GM23338 (cell line): ENCODE measurements around the gene METTL24. TPM values are rescaled to one million over a fixed set of nuclear protein-coding genes. Genes with fewer than 3 reads are reported as not detected.

Experiments
- ATAC-seq: fragments of 200-7000 bp; cut with Tn5 transposase; 3 replicates; pipeline ENCODE4 v1.9.1; 2020
- DNase-seq: peaks from one replicate; pipeline ENCODE4 v3.0.0-alpha.2; 2015; ENCODE audit warnings: low spot score
- H2AFZ ChIP-seq: fragments of 200-600 bp; sonication (generic); 2 replicates; pipeline ENCODE4 v1.8.0; 2016; ENCODE audit warnings: antibody characterized with exemption, mild to moderate bottlenecking, moderate library complexity
- H3F3A ChIP-seq: fragments of 200-600 bp; sonication (generic); replicated peaks from 2 replicates; pipeline ENCODE4 v1.8.0; 2017; ENCODE audit warnings: antibody characterized with exemption, mixed run types, low read depth
- H3K27ac ChIP-seq: fragments of 200-600 bp; sonication (generic); 2 replicates; pipeline ENCODE4 v1.6.1; 2016; ENCODE audit warnings: low read depth
- H3K27me3 ChIP-seq: fragments of 200-600 bp; sonication (generic); 2 replicates; pipeline ENCODE4 v1.8.0; 2016; ENCODE audit warnings: mild to moderate bottlenecking, mixed run types, moderate library complexity; ENCODE audit not compliant: insufficient read depth
- H3K36me3 ChIP-seq: fragments of 200-600 bp; sonication (generic); 2 replicates; pipeline ENCODE4 v1.8.0; 2016; ENCODE audit warnings: mild to moderate bottlenecking; ENCODE audit not compliant: insufficient read depth
- H3K4me1 ChIP-seq: fragments of 200-600 bp; sonication (generic); 2 replicates; pipeline ENCODE4 v1.8.0; 2016; ENCODE audit warnings: mild to moderate bottlenecking, moderate library complexity; ENCODE audit not compliant: insufficient read depth
- H3K4me2 ChIP-seq: fragments of 200-600 bp; sonication (generic); 2 replicates; pipeline ENCODE4 v1.7.1; 2017; ENCODE audit warnings: mixed run types
- H3K4me3 ChIP-seq: fragments of 200-600 bp; sonication (generic); 2 replicates; pipeline ENCODE4 v1.6.1; 2016; ENCODE audit warnings: mixed run types
- H3K79me2 ChIP-seq: fragments of 200-600 bp; sonication (generic); replicated peaks from 2 replicates; pipeline ENCODE4 v1.8.0; 2017; ENCODE audit warnings: mild to moderate bottlenecking; ENCODE audit not compliant: insufficient read depth
- H3K9me2 ChIP-seq: fragments of 200-600 bp; sonication (generic); 2 replicates; pipeline ENCODE4 v1.8.0; 2017; ENCODE audit not compliant: insufficient read depth
- H4K20me1 ChIP-seq: fragments of 200-600 bp; sonication (generic); replicated peaks from 2 replicates; pipeline ENCODE4 v1.8.0; 2017; ENCODE audit warnings: mild to moderate bottlenecking; ENCODE audit not compliant: insufficient read depth
- H3K27ac Mint-ChIP-seq: 2 replicates; pipeline ENCODE4 v1.8.0; 2020; ENCODE audit warnings: inconsistent platforms, mild to moderate bottlenecking, moderate library complexity, mixed read lengths
- H3K27me3 Mint-ChIP-seq: 3 replicates; pipeline ENCODE4 v1.8.0; 2022; ENCODE audit warnings: low read depth, mild to moderate bottlenecking, moderate library complexity, mixed read lengths, inconsistent platforms; ENCODE audit not compliant: insufficient read depth, poor library complexity
- H3K36me3 Mint-ChIP-seq: 3 replicates; pipeline ENCODE4 v1.8.0; 2021; ENCODE audit warnings: low read depth, mild to moderate bottlenecking, inconsistent platforms, moderate library complexity, mixed read lengths
- H3K4me1 Mint-ChIP-seq: 3 replicates; pipeline ENCODE4 v1.8.0; 2020; ENCODE audit warnings: mild to moderate bottlenecking, inconsistent platforms, mixed read lengths
- H3K4me3 Mint-ChIP-seq: 3 replicates; pipeline ENCODE4 v1.8.0; 2021; ENCODE audit warnings: moderate library complexity, mild to moderate bottlenecking, inconsistent platforms, mixed read lengths
- H3K9me3 Mint-ChIP-seq: 3 replicates; pipeline ENCODE4 v1.8.0; 2020; ENCODE audit warnings: moderate library complexity, mild to moderate bottlenecking, inconsistent platforms, mixed read lengths
- CTCF ChIP-seq, 2 experiments: fragments of 200-600 bp in 1 of 2; sonication (generic) in 1 of 2; conservative IDR thresholded peaks; 2 replicates each; pipeline versions ENCODE4 v1.5.1 to v1.6.1; 2016 to 2017; ENCODE audit warnings: antibody characterized with exemption in 2 of 2, low read depth in 2 of 2, mild to moderate bottlenecking in 2 of 2, moderate library complexity in 1 of 2
- ETS1 ChIP-seq: IDR thresholded peaks from 2 replicates; pipeline ENCODE4 v1.6.1; 2016; ENCODE audit warnings: antibody characterized with exemption
- EZH2 ChIP-seq: fragments of 200-600 bp; sonication (generic); IDR thresholded peaks from one replicate; pipeline ENCODE4 v1.8.0; 2017; ENCODE audit warnings: antibody characterized with exemption, mild to moderate bottlenecking, low read depth; ENCODE audit not compliant: unreplicated experiment
- EZH2phosphoT487 ChIP-seq: fragments of 200-600 bp; sonication (generic); IDR thresholded peaks from one replicate; pipeline ENCODE4 v1.8.1; 2018; ENCODE audit warnings: antibody characterized with exemption; ENCODE audit not compliant: unreplicated experiment
- JUNB ChIP-seq: IDR thresholded peaks from one replicate; pipeline ENCODE4 v1.6.1; 2016; ENCODE audit warnings: antibody characterized with exemption; ENCODE audit not compliant: unreplicated experiment
- NANOG ChIP-seq: IDR thresholded peaks from 2 replicates; pipeline ENCODE4 v1.6.1; 2016; ENCODE audit warnings: antibody characterized with exemption, borderline replicate concordance
- REST ChIP-seq: IDR thresholded peaks from one replicate; pipeline ENCODE4 v1.6.1; 2018; ENCODE audit warnings: antibody characterized with exemption; ENCODE audit not compliant: unreplicated experiment
- STAT1 ChIP-seq: IDR thresholded peaks from one replicate; pipeline ENCODE4 v1.6.1; 2016; ENCODE audit warnings: antibody characterized with exemption; ENCODE audit not compliant: unreplicated experiment
- ZNF114 ChIP-seq: fragments of 250-450 bp; sonication (Bioruptor Pico); IDR thresholded peaks from 2 replicates; pipeline ENCODE4 v1.5.0; 2020; ENCODE audit warnings: mild to moderate bottlenecking, moderate library complexity
- ZNF331 ChIP-seq: fragments of 250-450 bp; sonication (Bioruptor Pico); IDR thresholded peaks from 2 replicates; pipeline ENCODE4 v1.5.0; 2020; ENCODE audit warnings: low read depth, mild to moderate bottlenecking, moderate library complexity
- ZNF462 ChIP-seq: fragments of 250-450 bp; sonication (Bioruptor Pico); IDR thresholded peaks from 2 replicates; pipeline ENCODE4 v1.5.0; 2020; ENCODE audit warnings: mild to moderate bottlenecking, moderate library complexity
- polyA plus RNA-seq: library from polyadenylated mRNA; unstranded; fragments of >200 nt; fragmentation: Nextera tagmentation; extraction: Ambion mirVana; gene quantifications from 2 replicates; pipeline ENCODE4 v1.2.1, GENCODE V29; 2016
- total RNA-seq: library from RNA; depleted of rRNA; stranded (reverse); fragments of >200 nt; shearing (Covaris generic); gene quantifications from 2 replicates; pipeline ENCODE4 v1.2.3, GENCODE V29; 2014

The METTL24 gene
- total and polyA plus RNA-seq, 2 experiments from 2014 or later = 0.35 TPM; not detected in 1

- TF ChIP-seq CTCF (conservative IDR thresholded peaks at IDR 0.05; ENCODE audit: low read depth in 2 of 2) (no peak), EZH2phosphoT487 (no peak), ZNF462 (no peak), ZNF114 (no peak), NANOG (no peak), EZH2 (no peak), REST (no peak), JUNB (no peak), STAT1 (no peak), ETS1 (no peak), ZNF331 (CRISPR knock-in tag) (no peak)
- Mint-ChIP-seq H3K4me3 (no peak overlapping the region), H3K4me1 (peaks cover 27% of the 10 kb centered on the region), H3K27me3 (peaks cover 4% of the 10 kb centered on the region), H3K36me3 (no peaks in the 10 kb centered on the region), H3K9me3 (no peaks in the 10 kb centered on the region), H3K27ac (no peak overlapping the region)
- H3K4me3 ChIP-seq = no peak overlapping the region
- H3K4me2 ChIP-seq = no peak overlapping the region
- H3K9me2 ChIP-seq = no peaks in the 10 kb centered on the region
- peaks cover 21% of the 10 kb centered on the region for H3K4me1 ChIP-seq
- no peak overlapping the region for H2AFZ ChIP-seq
- no peaks in the 10 kb centered on the region for H3K27me3 ChIP-seq
- ATAC-seq = no peak
- H4K20me1 ChIP-seq = no peaks in the 10 kb centered on the region
- DNase-seq = no peak
- H3F3A ChIP-seq = no peaks in the 10 kb centered on the region; the same call in 1 of the 2 replicates
- no peaks in the 10 kb centered on the region for H3K36me3 ChIP-seq
- no peak overlapping the region for H3K27ac ChIP-seq
- H3K79me2 ChIP-seq = no peaks in the 10 kb centered on the region
These were observed 39.2 kb downstream of the METTL24 start for GRCh38 chr6:110318971-110319370.
